IPS-20b (cell line): ENCODE measurements around the gene KRT85.
"Not testable (repeated sequence)": the region's sequence is repeated elsewhere in the genome, so short reads cannot be mapped to it uniquely, and the experiment has no call there.

Source experiments
- H3K27ac ChIP-seq: one replicate; pipeline ENCODE4 v1.5.1; 2013; ENCODE audit warnings: low read length
- H3K27me3 ChIP-seq: 2 replicates; pipeline ENCODE4 v1.6.1; 2013; ENCODE audit warnings: mild to moderate bottlenecking, low read length, inconsistent platforms; ENCODE audit not compliant: insufficient read depth
- H3K36me3 ChIP-seq: 2 replicates; pipeline ENCODE4 v1.6.1; 2013; ENCODE audit warnings: low read depth, mild to moderate bottlenecking, inconsistent platforms, low read length, moderate library complexity; ENCODE audit not compliant: insufficient read depth
- H3K4me1 ChIP-seq: 2 replicates; pipeline ENCODE4 v1.6.1; 2013; ENCODE audit warnings: mild to moderate bottlenecking, control low read depth, inconsistent platforms, low read length, moderate library complexity; ENCODE audit not compliant: insufficient read depth
- H3K4me3 ChIP-seq: 2 replicates; pipeline ENCODE4 v1.5.1; 2013; ENCODE audit warnings: mild to moderate bottlenecking, low read length, inconsistent platforms
- H3K9ac ChIP-seq: 2 replicates; pipeline ENCODE4 v1.6.1; 2013; ENCODE audit warnings: low read depth, mild to moderate bottlenecking, inconsistent platforms, low read length, moderate library complexity
- H3K9me3 ChIP-seq: 2 replicates; pipeline ENCODE4 v1.6.1; 2013; ENCODE audit warnings: mild to moderate bottlenecking, low read depth, low read length, inconsistent platforms; ENCODE audit not compliant: insufficient read depth

The KRT85 gene

GRCh38 chr12:52354200-52354599 is 13.1 kb downstream of the KRT85 start:
- no peak overlapping the region for H3K9ac ChIP-seq
- peaks cover 6% of the 10 kb centered on the region; the same call in 1 of the 2 replicates for H3K27me3 ChIP-seq
- no peaks in the 10 kb centered on the region; the same call in 1 of the 2 replicates for H3K4me1 ChIP-seq
- no peaks in the 10 kb centered on the region for H3K36me3 ChIP-seq
- no peak overlapping the region for H3K4me3 ChIP-seq
- no peaks in the 10 kb centered on the region for H3K9me3 ChIP-seq
- no peak overlapping the region for H3K27ac ChIP-seq

DNA sequence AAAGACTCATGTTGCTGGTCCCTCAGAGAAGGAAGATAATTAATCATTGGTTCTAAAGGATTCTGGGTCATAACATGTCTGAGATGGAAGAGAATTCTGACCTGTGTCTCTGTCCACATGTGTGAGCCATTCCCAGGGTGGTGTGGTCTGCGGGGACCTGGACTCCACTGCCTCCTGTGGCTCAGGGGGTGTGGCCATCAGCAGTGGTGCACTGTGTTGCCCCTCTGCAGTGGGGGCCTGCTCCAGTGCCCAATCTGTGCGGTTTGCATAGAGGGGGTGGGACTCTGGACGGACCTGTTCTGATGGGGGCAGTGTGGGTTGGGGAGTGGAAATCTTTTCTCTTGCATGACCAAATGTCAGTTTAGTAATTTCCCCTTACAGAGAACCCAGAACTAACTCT is 13.5 kb downstream of the KRT85 start:
- H3K27ac ChIP-seq = no peak overlapping the region
- H3K36me3 ChIP-seq = no peaks in the 10 kb centered on the region
- no peak overlapping the region for H3K4me3 ChIP-seq
- peaks cover 6% of the 10 kb centered on the region; the same call in 1 of the 2 replicates for H3K27me3 ChIP-seq
- H3K9ac ChIP-seq = no peak overlapping the region
- H3K9me3 ChIP-seq = no peaks in the 10 kb centered on the region
- H3K4me1 ChIP-seq = no peaks in the 10 kb centered on the region; the same call in 1 of the 2 replicates

- Histone ChIP-seq H3K36me3 (no peaks in the 10 kb centered on the region), H3K27me3 (peaks cover 6% of the 10 kb centered on the region; the same call in 1 of the 2 replicates), H3K4me3 (no peak overlapping the region), H3K9me3 (no peaks in the 10 kb centered on the region), H3K4me1 (no peaks in the 10 kb centered on the region; the same call in 1 of the 2 replicates), H3K9ac (no peak overlapping the region), H3K27ac (no peak overlapping the region)
These were observed 14.3 kb downstream of the KRT85 start for GRCh38 chr12:52352951-52353350.

- H3K9ac ChIP-seq = no peak overlapping the region
- H3K36me3 ChIP-seq = no peaks in the 10 kb centered on the region
- H3K4me3 ChIP-seq = no peak overlapping the region
- peaks cover 6% of the 10 kb centered on the region; the same call in 1 of the 2 replicates for H3K27me3 ChIP-seq
- no peak overlapping the region for H3K27ac ChIP-seq
- no peaks in the 10 kb centered on the region; the same call in 1 of the 2 replicates for H3K4me1 ChIP-seq
- H3K9me3 ChIP-seq = no peaks in the 10 kb centered on the region
These were observed 15.9 kb downstream of the KRT85 start for GRCh38 chr12:52351196-52352059.

- no peaks in the 10 kb centered on the region for H3K9me3 ChIP-seq
- no peak overlapping the region for H3K4me3 ChIP-seq
- H3K36me3 ChIP-seq = no peaks in the 10 kb centered on the region
- no peak overlapping the region for H3K9ac ChIP-seq
- H3K27me3 ChIP-seq = peaks cover 6% of the 10 kb centered on the region; the same call in 1 of the 2 replicates
- no peaks in the 10 kb centered on the region; the same call in none of the 2 replicates for H3K4me1 ChIP-seq
- no peak overlapping the region for H3K27ac ChIP-seq
These were observed 16.5 kb downstream of the KRT85 start for GRCh38 chr12:52350786-52351185.

- no peak overlapping the region for H3K9ac ChIP-seq
- no peak overlapping the region for H3K27ac ChIP-seq
- no peaks in the 10 kb centered on the region for H3K36me3 ChIP-seq
- H3K9me3 ChIP-seq = no peaks in the 10 kb centered on the region
- no peak overlapping the region for H3K4me3 ChIP-seq
- peaks cover 6% of the 10 kb centered on the region; the same call in 1 of the 2 replicates for H3K27me3 ChIP-seq
- H3K4me1 ChIP-seq = no peaks in the 10 kb centered on the region; the same call in none of the 2 replicates
These were observed 17.2 kb downstream of the KRT85 start for GRCh38 chr12:52350021-52350620.

- H3K27ac ChIP-seq = no peak overlapping the region
- H3K9ac ChIP-seq = no peak overlapping the region
- H3K9me3 ChIP-seq = no peaks in the 10 kb centered on the region
- H3K36me3 ChIP-seq = no peaks in the 10 kb centered on the region
- no peak overlapping the region for H3K4me3 ChIP-seq
- no peaks in the 10 kb centered on the region; the same call in 1 of the 2 replicates for H3K4me1 ChIP-seq
- H3K27me3 ChIP-seq = peaks cover 6% of the 10 kb centered on the region; the same call in 1 of the 2 replicates
These were observed 18.1 kb downstream of the KRT85 start for GRCh38 chr12:52349196-52349595.

- no peaks in the 10 kb centered on the region; the same call in 1 of the 2 replicates for H3K4me1 ChIP-seq
- no peak overlapping the region for H3K9ac ChIP-seq
- no peaks in the 10 kb centered on the region for H3K36me3 ChIP-seq
- H3K4me3 ChIP-seq = no peak overlapping the region
- no peaks in the 10 kb centered on the region; the same call in 1 of the 2 replicates for H3K9me3 ChIP-seq
- no peak overlapping the region for H3K27ac ChIP-seq
- no peaks in the 10 kb centered on the region; the same call in 1 of the 2 replicates for H3K27me3 ChIP-seq
These were observed 19.4 kb downstream of the KRT85 start for GRCh38 chr12:52347551-52348510.

- H3K4me1 ChIP-seq = no peaks in the 10 kb centered on the region; the same call in 1 of the 2 replicates
- no peaks in the 10 kb centered on the region; the same call in 1 of the 2 replicates for H3K27me3 ChIP-seq
- H3K36me3 ChIP-seq = no peaks in the 10 kb centered on the region
- no peak overlapping the region for H3K27ac ChIP-seq
- no peaks in the 10 kb centered on the region; the same call in 1 of the 2 replicates for H3K9me3 ChIP-seq
- H3K9ac ChIP-seq = no peak overlapping the region
- no peak overlapping the region for H3K4me3 ChIP-seq
These were observed 20.3 kb downstream of the KRT85 start for GRCh38 chr12:52347016-52347415.

GRCh38 chr12:52346593-52346992 is 20.7 kb downstream of the KRT85 start:
- Histone ChIP-seq H3K9ac (no peak overlapping the region), H3K4me1 (no peaks in the 10 kb centered on the region; the same call in 1 of the 2 replicates), H3K4me3 (no peak overlapping the region), H3K9me3 (no peaks in the 10 kb centered on the region; the same call in 1 of the 2 replicates), H3K27ac (no peak overlapping the region), H3K36me3 (no peaks in the 10 kb centered on the region), H3K27me3 (no peaks in the 10 kb centered on the region; the same call in 1 of the 2 replicates)

GRCh38 chr12:52345041-52345440 is 22.2 kb downstream of the KRT85 start:
- not testable (repeated sequence) for H3K36me3 ChIP-seq, H3K27ac ChIP-seq, H3K27me3 ChIP-seq, H3K9me3 ChIP-seq, H3K4me3 ChIP-seq, H3K4me1 ChIP-seq, H3K9ac ChIP-seq
